NCI-H187 (cell line): Measurements from ENCODE around the gene MAL.

ENCODE experiments used
- DNase-seq, 2 experiments: peaks; one replicate each; lab custom pipeline; 2025; lab: John Stamatoyannopoulos, UW

Gene MAL

DNA sequence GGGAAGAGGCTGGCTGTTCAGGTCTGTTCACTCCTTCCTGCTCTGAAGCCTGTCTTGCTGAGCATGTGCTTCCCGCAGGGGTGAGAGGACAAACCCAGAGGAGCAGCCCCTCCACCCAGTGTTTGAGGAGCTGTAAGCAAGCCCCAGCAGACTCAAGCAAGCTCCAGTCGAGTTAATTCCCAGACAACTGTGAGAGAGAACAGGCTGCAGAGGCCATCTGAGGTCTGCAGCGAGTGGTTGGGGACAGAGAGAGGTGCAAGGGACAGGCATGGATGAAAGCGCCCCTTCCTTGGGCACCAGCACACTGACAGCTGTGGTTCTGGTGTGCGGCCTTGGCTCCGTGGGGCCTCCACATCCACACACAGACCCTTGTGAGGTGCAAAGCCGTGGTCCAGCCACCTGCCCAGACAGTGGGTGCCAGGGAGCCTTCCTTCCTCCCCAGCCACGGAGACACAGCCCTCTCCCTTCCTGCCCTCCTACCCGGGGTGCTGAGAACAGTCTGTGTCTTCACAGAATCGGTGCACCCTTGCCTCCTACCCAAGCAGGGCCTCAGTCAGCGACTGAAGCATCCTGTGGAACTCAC is 36.2 kb downstream of the MAL start:
- DNase-seq, result no peak

- DNase-seq, result no peak
These were observed 37.0 kb downstream of the MAL start for GRCh38 chr2:95062242-95063085.

DNA sequence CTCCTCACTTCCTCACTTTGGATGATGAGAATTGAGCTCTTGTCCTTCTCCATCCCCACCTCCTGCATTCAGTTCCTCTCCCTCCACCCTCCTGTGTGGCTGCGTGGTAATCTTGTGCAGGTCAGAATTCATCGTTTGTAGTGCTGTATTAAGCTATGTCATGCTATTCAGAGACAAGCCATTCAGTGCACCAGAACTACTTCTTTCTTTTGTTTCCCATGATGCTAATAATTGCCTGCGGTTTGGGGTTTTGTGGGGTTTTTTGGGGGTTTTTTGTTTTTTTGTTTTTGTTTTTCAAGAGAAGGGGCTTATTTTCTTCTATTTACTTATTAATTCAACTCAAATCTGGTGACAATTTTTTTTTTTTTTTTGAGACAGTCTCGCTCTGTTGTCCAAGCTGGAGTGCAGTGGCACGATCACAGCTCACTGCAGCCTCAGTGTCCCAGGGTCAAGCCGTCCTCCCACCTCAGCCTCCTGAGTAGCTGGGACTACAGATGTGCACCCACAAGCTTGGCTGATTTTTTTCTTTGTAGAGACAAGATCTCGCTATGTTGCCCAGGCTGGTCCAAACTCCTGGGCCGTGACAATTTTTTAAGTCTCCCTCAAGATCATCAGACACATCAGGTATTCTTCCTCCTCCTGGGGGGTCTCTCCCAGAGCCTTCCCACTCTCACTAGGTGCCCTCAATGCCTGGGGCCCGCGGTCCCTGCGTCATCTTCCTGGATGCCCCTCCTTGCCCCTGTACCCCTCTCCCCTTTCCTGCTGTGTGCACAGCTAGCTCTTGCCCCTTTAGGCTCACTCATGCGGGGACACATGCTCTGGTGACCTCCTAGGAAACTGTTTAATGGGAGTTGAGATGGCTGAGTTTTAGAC is 37.8 kb downstream of the MAL start:
- no peak for DNase-seq

DNA sequence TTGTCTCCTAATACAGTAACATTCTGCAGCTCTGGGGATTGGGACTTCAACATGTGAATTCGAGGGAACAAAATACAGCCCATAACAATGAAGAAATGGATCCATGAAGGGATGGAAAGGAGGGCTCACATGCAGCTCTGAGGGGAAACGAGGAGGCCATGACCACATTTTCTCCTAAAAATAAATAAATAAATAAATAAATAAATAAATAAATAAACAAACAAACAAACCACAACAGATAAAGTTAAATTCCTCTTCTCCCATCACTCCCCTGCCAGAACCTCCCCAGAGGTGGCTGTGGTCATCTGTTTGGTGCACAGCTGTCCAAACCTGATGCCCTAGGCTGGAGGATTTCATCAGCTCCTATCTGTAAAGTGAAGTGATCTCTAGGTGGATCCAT is 42.7 kb downstream of the MAL start:
- no peak for DNase-seq

GRCh38 chr2:95069465-95069864 is 44.0 kb downstream of the MAL start:
- no peak for DNase-seq

DNA sequence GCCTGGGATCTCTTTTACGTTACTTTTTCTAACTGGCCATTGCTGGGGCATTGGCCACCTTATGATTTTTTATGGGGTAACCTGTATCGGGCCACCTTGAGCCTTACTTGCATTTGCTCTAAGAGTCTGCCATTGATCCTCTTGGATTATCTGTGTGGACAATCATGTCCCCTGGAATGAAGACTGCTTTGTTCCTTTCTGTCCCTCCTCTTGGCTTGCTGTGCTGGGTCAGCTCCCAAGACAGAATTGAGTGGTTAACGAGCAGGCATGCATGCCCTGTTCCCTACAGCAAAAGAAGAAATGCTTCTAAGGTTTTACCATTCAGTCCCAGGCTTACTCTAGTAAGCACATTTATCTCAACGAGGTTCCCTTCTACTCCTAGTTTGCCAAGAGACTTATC is 46.3 kb downstream of the MAL start:
- DNase-seq, result no peak

- no peak for DNase-seq
These were observed 46.9 kb downstream of the MAL start for GRCh38 chr2:95072424-95072823.

DNA sequence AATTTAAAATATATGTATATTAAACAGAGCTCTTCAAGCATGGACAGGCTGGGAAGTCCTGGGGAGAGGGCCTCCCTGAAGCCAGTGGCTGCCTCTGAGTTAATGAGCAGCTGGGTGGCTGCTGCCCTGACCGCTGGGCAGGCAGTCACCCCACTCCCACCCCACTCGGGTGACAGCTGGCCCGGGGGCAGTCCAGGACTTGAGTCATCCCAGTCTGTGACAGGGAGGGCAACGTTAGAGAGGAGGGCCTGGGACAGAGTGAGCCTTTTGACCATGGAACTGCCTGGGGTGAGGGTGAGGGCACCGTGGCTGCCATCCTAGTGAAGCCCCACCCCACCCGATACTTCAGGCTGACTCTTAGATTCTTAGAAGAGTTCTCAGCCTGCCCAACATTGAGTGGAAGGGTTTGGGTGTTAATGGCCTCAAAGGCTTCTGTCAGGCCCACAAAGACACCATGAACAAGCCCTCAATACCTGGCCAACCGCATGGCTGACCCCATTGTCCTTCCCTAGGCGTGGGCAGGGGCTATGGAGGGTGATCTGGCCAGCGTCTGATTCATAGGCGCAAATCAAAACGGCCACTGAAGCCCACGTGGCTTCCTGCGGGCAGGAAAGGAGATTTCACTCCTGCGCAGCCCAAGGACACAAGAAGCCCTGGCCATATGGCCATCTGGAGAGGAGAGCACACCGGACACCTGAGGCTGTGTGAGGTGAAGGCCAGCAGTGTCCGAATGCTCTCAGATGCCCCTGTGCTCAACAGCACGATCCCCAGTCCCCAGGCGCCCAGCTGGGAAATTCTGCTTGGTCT is 48.6 kb downstream of the MAL start:
- DNase-seq, result peak in 1 of 2 experiments; percentile 10

- no peak for DNase-seq
These were observed 49.3 kb downstream of the MAL start for GRCh38 chr2:95074663-95075439.

DNA sequence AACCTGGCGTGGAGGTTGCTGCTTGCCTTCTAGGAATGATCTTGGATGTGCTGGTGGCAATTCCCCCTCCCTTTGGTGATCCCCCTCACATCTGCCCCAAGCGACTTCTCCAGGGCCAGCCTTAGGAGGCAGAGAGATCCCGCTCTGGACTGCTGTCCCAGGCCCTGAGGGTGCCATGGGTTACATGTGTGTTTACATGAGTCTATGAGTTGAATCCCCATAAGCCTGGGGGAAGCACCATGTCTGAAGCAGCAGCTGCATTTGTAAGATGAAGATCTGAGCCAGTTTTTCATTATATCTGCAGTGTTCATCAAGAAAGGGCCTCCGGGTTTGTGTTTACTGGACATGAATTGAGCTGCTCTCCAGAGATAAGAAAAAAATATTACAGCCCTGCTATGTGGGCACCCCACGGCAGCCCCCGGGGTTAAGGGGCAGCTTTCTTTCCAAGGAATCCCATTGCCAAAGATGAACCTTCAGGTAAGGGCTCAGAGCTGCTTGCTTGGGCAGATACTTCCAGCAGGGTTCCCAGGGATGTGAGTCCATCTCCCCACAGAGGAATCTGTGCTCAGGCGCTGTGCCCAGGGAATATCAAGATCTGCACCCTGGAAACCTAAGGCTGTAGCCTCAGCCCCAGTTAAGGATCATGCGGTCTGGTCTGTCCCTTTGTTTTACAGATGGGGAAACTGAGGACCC is 50.1 kb downstream of the MAL start:
- DNase-seq, result no peak

DNA sequence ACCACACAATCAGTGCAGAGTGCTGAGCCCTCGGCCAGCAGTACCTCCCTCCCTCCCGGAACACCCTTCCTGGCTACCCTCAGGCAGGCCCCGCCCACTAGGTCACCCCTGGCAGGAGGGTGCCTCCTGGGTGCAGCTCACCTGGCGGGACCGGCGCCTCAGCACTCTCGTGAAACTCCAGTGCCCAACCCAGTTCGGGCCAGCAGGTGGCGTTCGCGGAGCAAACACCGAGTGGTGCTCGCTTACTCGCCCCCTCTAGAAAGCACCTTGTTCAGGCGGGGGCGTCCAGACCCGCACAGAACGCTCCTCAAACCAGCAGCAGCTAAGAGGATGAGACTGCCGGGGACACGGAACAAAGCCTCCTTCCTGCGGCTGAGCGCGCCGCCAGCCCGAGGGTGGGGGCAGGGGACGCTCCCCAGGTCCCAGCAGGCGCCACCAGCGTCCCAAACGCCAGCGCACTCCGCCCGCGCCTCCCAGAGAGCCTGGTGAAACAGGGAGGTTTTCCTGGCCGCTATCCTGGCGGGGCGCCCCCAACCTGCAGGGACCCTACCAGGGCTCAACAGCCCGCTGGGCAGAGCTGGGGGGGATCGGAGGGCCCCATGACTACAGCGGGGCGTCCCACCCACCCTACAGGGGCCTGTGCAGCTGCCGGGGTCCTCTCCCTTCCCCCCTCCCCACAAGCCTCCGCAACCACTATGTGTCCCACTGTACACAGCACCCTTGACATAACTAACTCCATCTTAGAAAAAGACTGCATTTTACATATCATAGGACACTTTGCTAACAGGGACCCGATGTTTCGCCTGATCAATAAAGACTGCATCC is 51.4 kb downstream of the MAL start:
- peak; percentile 14 to 67 for DNase-seq

GRCh38 chr2:95077530-95077825 is 52.0 kb downstream of the MAL start:
- no peak for DNase-seq

DNA sequence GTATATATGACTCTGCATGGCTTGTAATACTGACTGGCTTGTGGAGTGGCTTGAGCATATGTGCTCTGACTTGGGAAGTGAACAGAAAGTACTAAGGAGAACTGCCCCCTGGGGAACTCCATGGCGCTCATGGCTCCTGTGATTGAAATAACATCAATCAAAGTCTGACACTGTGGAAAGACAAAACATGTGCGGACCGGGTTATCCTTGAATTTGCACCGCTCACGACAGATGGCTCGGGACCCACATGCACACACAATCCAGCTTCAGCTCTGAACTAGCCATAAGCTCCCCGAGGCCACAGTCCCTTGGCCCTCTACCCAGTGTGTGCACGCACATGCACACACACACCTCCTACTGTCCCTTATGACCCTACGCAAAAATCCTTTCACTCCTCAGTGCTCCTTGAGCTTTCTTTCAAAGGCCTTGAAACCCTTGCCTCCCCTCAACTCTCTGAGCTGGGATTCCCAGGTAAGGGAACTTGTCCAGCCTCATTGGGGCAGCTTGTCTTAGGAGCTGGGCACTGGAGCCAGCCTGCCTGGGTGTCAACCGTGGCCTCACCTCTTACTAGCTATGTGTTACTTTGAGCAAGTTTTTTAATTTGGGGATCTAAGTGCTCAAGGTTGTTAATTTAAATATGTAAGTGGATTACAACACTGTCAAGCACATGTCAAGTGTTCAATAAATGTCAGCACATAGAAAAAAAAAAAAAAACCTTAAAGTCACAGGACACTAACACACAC is 52.5 kb downstream of the MAL start:
- no peak for DNase-seq

GRCh38 chr2:95079199-95079683 is 53.7 kb downstream of the MAL start:
- DNase-seq, result no peak

DNA sequence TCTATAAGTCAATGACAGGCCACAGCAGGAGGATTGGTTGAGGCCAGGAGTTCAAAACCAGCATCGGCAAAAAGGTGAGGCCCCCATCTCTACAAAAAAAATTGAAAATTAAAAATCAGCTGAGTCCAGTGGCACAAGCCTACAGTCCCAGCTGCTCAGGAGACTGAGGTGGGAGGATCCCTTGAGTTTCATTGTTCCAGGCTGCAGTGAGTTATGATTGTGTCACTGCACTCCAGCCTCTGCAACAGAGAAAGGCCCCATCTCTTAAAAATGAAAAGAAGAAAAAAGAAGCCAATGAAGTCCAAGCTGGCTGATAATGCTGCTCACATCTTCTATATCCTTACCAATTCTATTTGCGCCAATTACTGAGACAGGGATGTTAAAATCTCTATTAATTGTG is 57.0 kb downstream of the MAL start:
- no peak for DNase-seq

DNA sequence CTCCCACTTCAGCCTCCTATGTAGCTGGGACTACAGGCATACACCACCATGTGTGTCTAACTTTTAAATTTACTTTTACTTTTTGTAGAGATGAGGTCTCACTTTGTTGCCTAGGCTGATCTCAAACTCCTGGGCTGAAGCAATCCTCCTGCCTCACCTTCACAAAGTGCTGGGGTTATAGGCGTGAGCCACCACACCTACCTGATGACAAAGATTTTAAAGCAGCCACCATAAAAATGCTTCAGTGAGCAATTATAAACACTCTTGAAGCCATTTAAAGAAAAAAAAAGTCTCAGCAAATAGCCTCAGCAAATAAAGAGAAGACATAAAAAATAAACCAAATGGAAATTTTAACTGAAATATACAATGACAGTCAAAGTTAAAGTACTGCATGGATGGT is 60.5 kb downstream of the MAL start:
- DNase-seq, result no peak

DNA sequence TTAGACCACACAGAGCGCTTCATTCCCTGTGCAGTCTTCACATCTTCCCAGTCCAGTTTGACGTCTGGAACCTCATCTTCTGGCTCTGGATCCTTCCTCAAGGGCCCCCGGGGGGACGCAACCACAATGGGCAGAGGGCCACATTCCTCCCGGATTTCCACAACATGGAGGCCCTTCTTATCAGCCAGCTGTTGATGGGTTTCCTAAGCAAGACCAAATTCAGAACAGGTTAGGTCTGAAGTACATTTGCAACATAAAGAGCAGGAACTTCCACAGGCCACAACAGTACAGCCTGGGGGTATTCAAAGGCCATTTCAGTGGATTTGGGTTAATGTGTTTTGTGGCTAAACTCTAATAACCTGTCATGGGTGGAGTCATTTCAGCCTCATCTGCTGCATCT is 61.9 kb downstream of the MAL start:
- DNase-seq, result no peak

- DNase-seq, result no peak
These were observed 66.5 kb downstream of the MAL start for GRCh38 chr2:95091885-95092555.
